GM12801 (cell line): ENCODE data around the gene ATP6V1B1.

Experiments
- TF ChIP-seq, protein P1 (sequence below): IDR thresholded peaks from one replicate; pipeline ENCODE4 v1.5.1; 2011; ENCODE audit warnings: control low read depth; ENCODE audit not compliant: insufficient read length; ENCODE audit errors: extremely low read depth

The ATP6V1B1 gene

DNA sequence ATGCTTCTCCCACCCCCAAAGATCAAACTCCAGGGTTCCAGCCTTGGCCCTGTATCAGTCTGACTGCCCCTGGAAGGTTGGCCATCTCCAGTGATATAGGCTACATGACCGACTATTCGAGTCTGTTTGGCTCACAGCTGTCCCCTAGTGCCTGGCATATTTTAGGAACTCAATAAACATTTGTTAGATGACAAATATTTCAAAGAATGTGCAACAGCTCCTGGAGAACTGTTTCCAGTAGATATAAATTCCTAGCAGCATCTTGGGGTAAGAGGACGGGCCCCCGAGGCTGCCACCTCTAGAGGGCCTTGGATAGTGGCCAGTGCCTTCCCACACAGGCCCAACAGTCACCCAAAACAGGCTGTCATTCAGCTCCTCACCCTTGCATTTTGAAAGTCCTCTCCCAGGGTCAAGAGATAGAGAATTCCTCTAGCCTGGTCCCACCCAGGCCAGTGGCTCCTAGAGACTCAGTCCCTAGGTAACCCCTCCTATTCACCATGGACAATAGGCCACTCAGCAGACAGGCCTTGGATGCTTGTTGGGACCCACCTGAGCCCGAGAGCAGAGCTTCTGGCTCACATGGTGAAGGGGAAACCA lies 45.1 kb upstream of the ATP6V1B1 start:
- TF ChIP-seq, protein P1, sequence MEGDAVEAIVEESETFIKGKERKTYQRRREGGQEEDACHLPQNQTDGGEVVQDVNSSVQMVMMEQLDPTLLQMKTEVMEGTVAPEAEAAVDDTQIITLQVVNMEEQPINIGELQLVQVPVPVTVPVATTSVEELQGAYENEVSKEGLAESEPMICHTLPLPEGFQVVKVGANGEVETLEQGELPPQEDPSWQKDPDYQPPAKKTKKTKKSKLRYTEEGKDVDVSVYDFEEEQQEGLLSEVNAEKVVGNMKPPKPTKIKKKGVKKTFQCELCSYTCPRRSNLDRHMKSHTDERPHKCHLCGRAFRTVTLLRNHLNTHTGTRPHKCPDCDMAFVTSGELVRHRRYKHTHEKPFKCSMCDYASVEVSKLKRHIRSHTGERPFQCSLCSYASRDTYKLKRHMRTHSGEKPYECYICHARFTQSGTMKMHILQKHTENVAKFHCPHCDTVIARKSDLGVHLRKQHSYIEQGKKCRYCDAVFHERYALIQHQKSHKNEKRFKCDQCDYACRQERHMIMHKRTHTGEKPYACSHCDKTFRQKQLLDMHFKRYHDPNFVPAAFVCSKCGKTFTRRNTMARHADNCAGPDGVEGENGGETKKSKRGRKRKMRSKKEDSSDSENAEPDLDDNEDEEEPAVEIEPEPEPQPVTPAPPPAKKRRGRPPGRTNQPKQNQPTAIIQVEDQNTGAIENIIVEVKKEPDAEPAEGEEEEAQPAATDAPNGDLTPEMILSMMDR: no peak

DNA sequence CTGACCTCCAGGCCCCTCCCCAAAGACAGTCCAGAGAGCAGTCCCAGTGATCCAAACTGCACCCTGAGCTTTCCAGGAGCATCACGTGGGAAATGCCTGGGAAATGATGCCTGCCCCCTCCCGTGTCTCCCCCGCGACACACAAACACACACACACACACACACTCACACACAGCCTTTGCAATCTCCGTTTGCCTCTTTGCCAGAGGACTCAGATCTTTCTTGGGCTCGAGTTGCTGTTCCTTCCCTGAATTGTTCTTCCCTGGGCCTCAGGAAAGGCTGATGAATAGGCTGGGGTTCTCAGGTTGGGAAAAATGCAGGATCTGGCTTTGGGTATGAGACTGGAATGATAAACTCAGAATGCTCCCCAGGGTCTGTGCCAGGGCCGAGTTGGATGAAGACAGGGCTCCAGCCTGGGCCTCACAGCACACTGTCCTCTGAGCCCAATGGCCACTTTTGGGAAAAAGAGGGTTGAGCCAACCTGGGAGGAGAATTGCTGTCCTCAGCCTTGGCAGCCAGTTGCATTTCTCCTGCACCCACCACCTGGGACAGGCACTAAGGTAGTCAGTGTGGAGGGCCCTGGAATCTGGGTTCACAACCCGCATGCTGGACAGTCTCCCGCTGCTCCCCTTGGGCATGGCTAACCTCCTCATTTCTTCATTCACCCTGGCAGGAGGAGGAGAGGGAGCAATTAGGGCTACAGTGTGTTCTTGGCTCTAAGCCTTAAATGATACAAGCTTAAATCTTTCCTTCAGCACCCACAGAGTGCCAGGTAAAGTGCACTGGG lies 43.9 kb upstream of the ATP6V1B1 start:
- TF ChIP-seq, protein P1: no peak

DNA sequence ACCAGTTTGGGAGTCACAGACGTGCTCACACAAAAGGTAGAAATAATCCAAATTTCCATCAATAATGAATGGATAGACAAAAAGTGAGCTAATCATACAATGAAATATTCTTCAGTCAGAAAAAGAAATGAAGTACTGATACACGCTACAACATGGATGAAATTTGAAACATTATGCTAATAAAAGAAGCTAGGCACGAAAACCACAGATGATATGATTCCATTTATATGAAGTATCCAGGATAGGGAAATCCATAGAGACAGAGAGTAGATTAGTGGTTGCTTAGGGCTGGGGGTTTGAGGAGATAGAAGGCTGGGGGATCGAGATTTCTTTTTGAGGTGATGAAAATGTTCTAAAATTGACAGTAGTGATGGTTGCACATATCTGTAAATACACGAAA lies 43.0 kb upstream of the ATP6V1B1 start:
- TF ChIP-seq, protein P1: no peak

DNA sequence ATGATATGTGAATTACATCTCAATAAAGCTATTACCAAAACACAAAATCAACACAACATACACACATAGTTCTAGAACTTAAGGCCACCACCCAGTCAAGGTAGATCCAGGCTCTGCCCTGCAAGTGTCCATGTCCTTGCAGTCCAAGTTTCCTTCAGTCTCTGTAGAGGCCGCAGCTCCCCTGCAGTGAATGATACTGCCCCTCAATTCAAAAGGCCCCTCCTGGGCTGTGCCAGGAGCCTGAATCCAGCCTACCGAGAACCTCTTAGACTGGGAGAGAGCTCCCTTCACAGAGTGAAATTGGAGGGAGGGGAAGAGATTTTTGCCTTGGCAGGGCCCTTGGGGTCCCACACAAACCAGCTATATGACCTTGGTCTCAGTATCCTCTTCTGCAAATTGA lies 42.5 kb upstream of the ATP6V1B1 start:
- TF ChIP-seq, protein P1: no peak

DNA sequence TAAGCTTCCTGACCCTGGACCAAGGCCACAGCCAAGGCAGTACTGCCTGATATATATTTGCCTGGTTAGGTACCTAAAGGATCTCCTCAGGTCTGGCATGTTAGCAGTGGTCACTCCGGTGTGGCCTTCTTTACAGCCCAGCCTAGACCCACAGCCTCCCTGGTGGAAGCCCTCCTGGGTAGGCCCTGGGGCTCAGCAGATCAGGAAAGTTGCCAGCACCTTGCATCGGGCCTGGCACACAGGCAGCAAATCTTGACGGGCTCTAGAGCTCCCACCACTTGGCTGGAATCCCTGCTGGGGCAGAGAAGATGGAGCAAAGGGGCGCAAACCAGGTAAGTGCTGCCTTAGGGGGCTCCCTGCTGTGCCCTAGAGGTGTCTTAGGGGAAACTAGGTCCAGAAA lies 40.9 kb upstream of the ATP6V1B1 start:
- TF ChIP-seq, protein P1: no peak

DNA sequence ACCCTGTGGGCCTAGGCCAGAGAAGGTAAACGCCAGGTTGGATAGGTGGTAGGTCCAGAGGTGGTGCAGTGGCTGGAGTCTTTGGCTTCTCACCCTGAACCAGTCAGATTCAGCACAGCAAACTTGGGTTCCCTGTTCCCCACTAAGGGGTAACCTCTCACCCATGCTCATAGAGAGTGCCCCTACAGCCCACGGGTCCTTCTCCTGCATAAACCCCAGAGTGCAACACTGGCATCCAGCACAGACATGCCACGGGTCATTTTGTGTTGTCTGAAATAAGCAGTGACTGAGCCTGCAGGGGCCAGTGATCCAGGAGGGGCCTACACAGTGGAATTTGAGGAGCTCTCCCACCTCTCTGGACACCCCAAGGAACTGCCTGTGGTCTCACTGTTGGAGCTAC lies 40.5 kb upstream of the ATP6V1B1 start:
- TF ChIP-seq, protein P1: no peak

DNA sequence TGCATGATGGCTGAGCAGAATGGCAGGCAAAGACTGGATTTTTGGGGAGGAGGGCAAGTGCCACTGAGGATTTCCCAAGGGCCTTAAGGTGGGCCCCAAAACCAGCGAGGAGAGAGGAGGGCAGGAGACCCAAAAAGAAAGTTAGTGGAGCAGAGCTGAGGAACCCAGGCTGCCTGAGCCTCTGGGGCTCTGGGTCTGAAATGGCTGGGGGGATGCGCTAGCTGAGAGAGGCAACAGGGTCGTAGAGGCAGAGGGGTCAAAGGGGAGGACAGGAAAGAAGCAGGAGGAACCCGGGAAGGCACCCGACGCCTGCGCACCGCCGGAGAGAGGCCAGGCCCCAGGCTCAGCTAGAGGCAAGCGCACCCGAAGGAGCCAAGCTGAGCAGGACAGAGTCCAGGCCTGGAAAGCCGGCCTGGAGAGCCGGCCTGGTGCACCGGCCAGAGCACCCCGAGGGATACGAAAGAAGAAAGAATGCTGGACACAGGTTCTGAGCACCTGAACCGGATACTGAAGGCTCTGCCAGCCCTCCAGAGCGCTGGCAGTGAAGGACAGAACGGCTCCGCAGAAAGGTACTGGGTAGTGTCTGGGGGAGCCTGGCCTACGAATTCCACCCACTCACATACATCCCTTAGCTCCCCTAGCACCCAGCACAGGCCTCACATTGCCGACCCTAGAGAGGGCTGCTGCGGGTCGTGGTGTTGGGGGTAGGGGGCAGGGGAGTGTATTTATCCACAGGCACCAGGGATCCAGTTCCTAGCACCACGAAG lies 39.5 kb upstream of the ATP6V1B1 start:
- TF ChIP-seq, protein P1: no peak
